SK-N-SH (cell line): ENCODE results near the gene DDX4. TPM values are rescaled to one million over a fixed set of nuclear protein-coding genes. Genes with fewer than 3 reads are reported as not detected.

Experiments
- CTCF ChIA-PET: fragments of 300-600, 350-600 bp; formaldehyde crosslinking; extraction: SDS; loops from one replicate; lab custom pipeline; 2021; lab: Yijun Ruan, JAX
- POLR2A ChIA-PET: fragments of 350-600 bp; sonication (Branson Sonifier 250); formaldehyde crosslinking; extraction: SDS; loops from one replicate; lab custom pipeline; 2020; ENCODE audit warnings: antibody characterized with exemption, inconsistent platforms; lab: Yijun Ruan, JAX
- DNase-seq: peaks from one replicate; pipeline ENCODE4 v3.0.0; 2012
- H2AFZ ChIP-seq: fragments of 200-600 bp; sonication (generic); 2 replicates; pipeline ENCODE4 v1.8.1; 2016; ENCODE audit warnings: antibody characterized with exemption, mild to moderate bottlenecking, low read depth
- H3F3A ChIP-seq: fragments of 200-600 bp; sonication (generic); replicated peaks from 2 replicates; pipeline ENCODE3; 2016; ENCODE audit warnings: antibody characterized with exemption, mild to moderate bottlenecking; ENCODE audit not compliant: insufficient read depth
- H3K27ac ChIP-seq, 2 experiments: fragments of 200-500 bp in 1 of 2; fragments of 200-600 bp in 1 of 2; sonication (Bioruptor generic) in 1 of 2; sonication (generic), shearing (Covaris generic) in 1 of 2; 2 replicates each; pipeline versions ENCODE4 v1.5.1 to v1.6.1; 2014 to 2016; ENCODE audit warnings: low read depth in 2 of 2, inconsistent platforms in 1 of 2, low read length in 1 of 2, mild to moderate bottlenecking in 1 of 2, mixed read lengths in 1 of 2
- H3K27me3 ChIP-seq: fragments of 200-600 bp; sonication (generic), shearing (Covaris generic); 2 replicates; pipeline ENCODE4 v1.6.1; 2016; ENCODE audit warnings: mixed run types; ENCODE audit not compliant: insufficient read depth
- H3K36me3 ChIP-seq, 2 experiments: fragments of 200-500 bp in 1 of 2; fragments of 200-600 bp in 1 of 2; sonication (Bioruptor generic) in 1 of 2; sonication (generic) in 1 of 2; replicated peaks in 1 of 2; 2 replicates each; pipeline versions ENCODE3 to v1.5.1; 2014 to 2016; ENCODE audit warnings: low read length in 1 of 2, mild to moderate bottlenecking in 1 of 2; ENCODE audit not compliant: insufficient read depth in 2 of 2, control insufficient read depth in 1 of 2
- H3K4me1 ChIP-seq, 2 experiments: fragments of 200-500 bp in 1 of 2; fragments of 200-600 bp in 1 of 2; sonication (Bioruptor generic) in 1 of 2; sonication (generic), shearing (Covaris generic) in 1 of 2; 2 replicates each; pipeline versions ENCODE4 v1.5.1 to v1.6.1; 2014 to 2016; ENCODE audit warnings: low read depth in 1 of 2, low read length in 1 of 2, mixed run types in 1 of 2; ENCODE audit not compliant: insufficient read depth in 2 of 2, control insufficient read depth in 1 of 2
- H3K4me2 ChIP-seq: fragments of 200-600 bp; sonication (generic), shearing (Covaris generic); 2 replicates; pipeline ENCODE4 v1.6.1; 2017; ENCODE audit warnings: mixed run types
- H3K4me3 ChIP-seq, 2 experiments: fragments of 200-500 bp in 1 of 2; fragments of 200-600 bp in 1 of 2; sonication (Bioruptor generic) in 1 of 2; sonication (generic), shearing (Covaris generic) in 1 of 2; 2 replicates each; pipeline versions ENCODE4 v1.5.1 to v1.8.1; 2014 to 2016; ENCODE audit warnings: low read depth in 2 of 2, inconsistent platforms in 1 of 2, low read length in 1 of 2, mild to moderate bottlenecking in 1 of 2, mixed read lengths in 1 of 2, moderate library complexity in 1 of 2
- H3K79me2 ChIP-seq: fragments of 200-600 bp; sonication (generic); 2 replicates; pipeline ENCODE4 v1.8.1; 2017; ENCODE audit warnings: mild to moderate bottlenecking; ENCODE audit not compliant: insufficient read depth
- H3K9ac ChIP-seq: fragments of 200-600 bp; sonication (generic); 2 replicates; pipeline ENCODE4 v1.6.1; 2017; ENCODE audit warnings: mixed run types
- H3K9me2 ChIP-seq: fragments of 200-600 bp; sonication (generic); 2 replicates; pipeline ENCODE4 v1.6.1; 2017; ENCODE audit warnings: mixed run types
- H3K9me3 ChIP-seq: fragments of 200-600 bp; sonication (generic); 2 replicates; pipeline ENCODE4 v1.6.1; 2017; ENCODE audit warnings: mixed run types, mild to moderate bottlenecking, moderate library complexity
- H4K20me1 ChIP-seq: fragments of 200-600 bp; sonication (generic); 2 replicates; pipeline ENCODE4 v1.6.1; 2017; ENCODE audit warnings: mild to moderate bottlenecking, mixed run types; ENCODE audit not compliant: insufficient read depth
- ELF1 ChIP-seq: IDR thresholded peaks from 2 replicates; pipeline ENCODE4 v1.4.0; 2012
- EZH2phosphoT487 ChIP-seq: fragments of 200-600 bp; sonication (generic); IDR thresholded peaks from 2 replicates; pipeline ENCODE4 v1.6.1; 2017; ENCODE audit warnings: low read depth, mixed run types, mild to moderate bottlenecking, antibody characterized with exemption, moderate library complexity, borderline replicate concordance
- FOXJ3 ChIP-seq: sonication (generic); formaldehyde crosslinking; IDR thresholded peaks from 2 replicates; pipeline ENCODE4 v1.5.1; 2020; ENCODE audit warnings: mild to moderate bottlenecking, missing genetic modification reagents
- FOXM1 ChIP-seq: IDR thresholded peaks from 2 replicates; pipeline ENCODE4 v1.4.0; 2012; ENCODE audit warnings: low read depth, mild to moderate bottlenecking
- GATA2 ChIP-seq: sonication (generic); formaldehyde crosslinking; IDR thresholded peaks from 2 replicates; pipeline ENCODE4 v1.5.0; 2020; ENCODE audit warnings: mild to moderate bottlenecking, missing genetic modification reagents
- JUND ChIP-seq: IDR thresholded peaks from 2 replicates; pipeline ENCODE4 v1.4.0; 2012
- RCOR1 ChIP-seq: fragments of 150-350 bp; IDR thresholded peaks from 2 replicates; pipeline ENCODE4 v1.6.1; 2017; ENCODE audit warnings: antibody characterized with exemption, low read length
- TCF12 ChIP-seq: IDR thresholded peaks from 2 replicates; pipeline ENCODE4 v1.4.0; 2012
- TEAD4 ChIP-seq: IDR thresholded peaks from 2 replicates; pipeline ENCODE4 v1.4.0; 2012; ENCODE audit warnings: mild to moderate bottlenecking, borderline replicate concordance; ENCODE audit not compliant: insufficient read depth
- WGBS: methylation state at CpG from one replicate; pipeline ENCODE4 v1.1.6; 2017; ENCODE audit warnings: low lambda C conversion rate; 5-methylcytosine and 5-hydroxymethylcytosine counted together
- polyA plus RNA-seq, 3 experiments: library from polyadenylated mRNA; depleted of rRNA; stranded (reverse); fragments of >200 nt; gene quantifications; 2 replicates each; pipeline ENCODE4 v1.2.3, GENCODE V29; 2012
- TF ChIP-seq, protein P1 (sequence below): fragments of 150-350 bp; IDR thresholded peaks from 2 replicates; pipeline ENCODE4 v1.6.1; 2016; ENCODE audit warnings: mild to moderate bottlenecking, low read depth, low read length
- TF ChIP-seq, protein P2 (sequence below): IDR thresholded peaks from 2 replicates; pipeline ENCODE4 v1.4.0; 2012; ENCODE audit warnings: low read depth, borderline replicate concordance
- TF ChIP-seq, protein P3 (sequence below): fragments of 200-600 bp; sonication (generic); IDR thresholded peaks from 2 replicates; pipeline ENCODE4 v1.6.1; 2017; ENCODE audit warnings: antibody characterized with exemption, mild to moderate bottlenecking, moderate library complexity
- TF ChIP-seq, protein P4 (sequence below): IDR thresholded peaks from 2 replicates; pipeline ENCODE4 v1.6.1; 2012; ENCODE audit warnings: mild to moderate bottlenecking, low read depth, low read length, moderate library complexity

DDX4 gene
- polyA plus RNA-seq, 1 of the 3 experiments (the other 2 are of a cell fraction), result not detected

DNA sequence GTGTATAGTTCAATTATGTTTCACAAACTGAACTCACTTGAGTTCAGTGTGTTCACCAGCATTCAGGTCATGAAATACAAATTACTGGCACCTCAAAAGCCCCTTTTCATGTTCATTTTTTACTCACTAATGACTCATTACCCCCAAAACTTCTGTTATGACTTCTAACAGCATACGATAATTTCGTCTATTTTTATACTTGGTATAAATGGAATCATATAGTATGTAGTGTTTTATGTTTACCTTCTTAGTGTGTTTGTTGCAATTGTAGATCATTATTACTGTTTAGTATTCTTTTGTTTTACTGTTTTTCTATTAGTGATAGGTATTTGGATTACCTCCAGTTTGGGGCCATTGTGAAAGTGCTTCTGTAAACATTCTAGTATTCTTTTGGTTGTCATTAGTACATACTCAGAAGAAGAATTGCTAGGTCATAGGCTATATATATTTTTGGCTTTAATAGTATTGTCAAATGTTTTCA is 33.4 kb downstream of the DDX4 start:
- no peaks in the 10 kb centered on the region for H3K36me3 ChIP-seq
- no peak overlapping the region for H3K4me2 ChIP-seq
- H3K9me2 ChIP-seq, result no peaks in the 10 kb centered on the region
- POLR2A ChIA-PET, result no interaction called here
- no peak overlapping the region for H3K27ac ChIP-seq
- no peak overlapping the region for H2AFZ ChIP-seq
- CTCF ChIA-PET, result interaction anchor here (0.6 kb wide), 1 partner anchor 599 kb away, joined by 3 read pairs; no protein-coding TSS in a partner anchor
- no peaks in the 10 kb centered on the region for H3K27me3 ChIP-seq
- H3K9me3 ChIP-seq, result no peaks in the 10 kb centered on the region
- no peaks in the 10 kb centered on the region for H4K20me1 ChIP-seq
- H3K4me3 ChIP-seq, result no peak overlapping the region
- no peaks in the 10 kb centered on the region for H3K4me1 ChIP-seq
- no peak for TF ChIP-seq EZH2phosphoT487
- TF ChIP-seq, protein P1, sequence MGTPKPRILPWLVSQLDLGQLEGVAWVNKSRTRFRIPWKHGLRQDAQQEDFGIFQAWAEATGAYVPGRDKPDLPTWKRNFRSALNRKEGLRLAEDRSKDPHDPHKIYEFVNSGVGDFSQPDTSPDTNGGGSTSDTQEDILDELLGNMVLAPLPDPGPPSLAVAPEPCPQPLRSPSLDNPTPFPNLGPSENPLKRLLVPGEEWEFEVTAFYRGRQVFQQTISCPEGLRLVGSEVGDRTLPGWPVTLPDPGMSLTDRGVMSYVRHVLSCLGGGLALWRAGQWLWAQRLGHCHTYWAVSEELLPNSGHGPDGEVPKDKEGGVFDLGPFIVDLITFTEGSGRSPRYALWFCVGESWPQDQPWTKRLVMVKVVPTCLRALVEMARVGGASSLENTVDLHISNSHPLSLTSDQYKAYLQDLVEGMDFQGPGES, result no peak
- TF ChIP-seq JUND, result no peak
- TF ChIP-seq, protein P2, sequence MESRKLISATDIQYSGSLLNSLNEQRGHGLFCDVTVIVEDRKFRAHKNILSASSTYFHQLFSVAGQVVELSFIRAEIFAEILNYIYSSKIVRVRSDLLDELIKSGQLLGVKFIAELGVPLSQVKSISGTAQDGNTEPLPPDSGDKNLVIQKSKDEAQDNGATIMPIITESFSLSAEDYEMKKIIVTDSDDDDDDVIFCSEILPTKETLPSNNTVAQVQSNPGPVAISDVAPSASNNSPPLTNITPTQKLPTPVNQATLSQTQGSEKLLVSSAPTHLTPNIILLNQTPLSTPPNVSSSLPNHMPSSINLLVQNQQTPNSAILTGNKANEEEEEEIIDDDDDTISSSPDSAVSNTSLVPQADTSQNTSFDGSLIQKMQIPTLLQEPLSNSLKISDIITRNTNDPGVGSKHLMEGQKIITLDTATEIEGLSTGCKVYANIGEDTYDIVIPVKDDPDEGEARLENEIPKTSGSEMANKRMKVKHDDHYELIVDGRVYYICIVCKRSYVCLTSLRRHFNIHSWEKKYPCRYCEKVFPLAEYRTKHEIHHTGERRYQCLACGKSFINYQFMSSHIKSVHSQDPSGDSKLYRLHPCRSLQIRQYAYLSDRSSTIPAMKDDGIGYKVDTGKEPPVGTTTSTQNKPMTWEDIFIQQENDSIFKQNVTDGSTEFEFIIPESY, result no peak
- TF ChIP-seq RCOR1, result no peak
- no peak for TF ChIP-seq GATA2
- TF ChIP-seq, protein P3, sequence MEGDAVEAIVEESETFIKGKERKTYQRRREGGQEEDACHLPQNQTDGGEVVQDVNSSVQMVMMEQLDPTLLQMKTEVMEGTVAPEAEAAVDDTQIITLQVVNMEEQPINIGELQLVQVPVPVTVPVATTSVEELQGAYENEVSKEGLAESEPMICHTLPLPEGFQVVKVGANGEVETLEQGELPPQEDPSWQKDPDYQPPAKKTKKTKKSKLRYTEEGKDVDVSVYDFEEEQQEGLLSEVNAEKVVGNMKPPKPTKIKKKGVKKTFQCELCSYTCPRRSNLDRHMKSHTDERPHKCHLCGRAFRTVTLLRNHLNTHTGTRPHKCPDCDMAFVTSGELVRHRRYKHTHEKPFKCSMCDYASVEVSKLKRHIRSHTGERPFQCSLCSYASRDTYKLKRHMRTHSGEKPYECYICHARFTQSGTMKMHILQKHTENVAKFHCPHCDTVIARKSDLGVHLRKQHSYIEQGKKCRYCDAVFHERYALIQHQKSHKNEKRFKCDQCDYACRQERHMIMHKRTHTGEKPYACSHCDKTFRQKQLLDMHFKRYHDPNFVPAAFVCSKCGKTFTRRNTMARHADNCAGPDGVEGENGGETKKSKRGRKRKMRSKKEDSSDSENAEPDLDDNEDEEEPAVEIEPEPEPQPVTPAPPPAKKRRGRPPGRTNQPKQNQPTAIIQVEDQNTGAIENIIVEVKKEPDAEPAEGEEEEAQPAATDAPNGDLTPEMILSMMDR, result no peak
- TF ChIP-seq, protein P4, sequence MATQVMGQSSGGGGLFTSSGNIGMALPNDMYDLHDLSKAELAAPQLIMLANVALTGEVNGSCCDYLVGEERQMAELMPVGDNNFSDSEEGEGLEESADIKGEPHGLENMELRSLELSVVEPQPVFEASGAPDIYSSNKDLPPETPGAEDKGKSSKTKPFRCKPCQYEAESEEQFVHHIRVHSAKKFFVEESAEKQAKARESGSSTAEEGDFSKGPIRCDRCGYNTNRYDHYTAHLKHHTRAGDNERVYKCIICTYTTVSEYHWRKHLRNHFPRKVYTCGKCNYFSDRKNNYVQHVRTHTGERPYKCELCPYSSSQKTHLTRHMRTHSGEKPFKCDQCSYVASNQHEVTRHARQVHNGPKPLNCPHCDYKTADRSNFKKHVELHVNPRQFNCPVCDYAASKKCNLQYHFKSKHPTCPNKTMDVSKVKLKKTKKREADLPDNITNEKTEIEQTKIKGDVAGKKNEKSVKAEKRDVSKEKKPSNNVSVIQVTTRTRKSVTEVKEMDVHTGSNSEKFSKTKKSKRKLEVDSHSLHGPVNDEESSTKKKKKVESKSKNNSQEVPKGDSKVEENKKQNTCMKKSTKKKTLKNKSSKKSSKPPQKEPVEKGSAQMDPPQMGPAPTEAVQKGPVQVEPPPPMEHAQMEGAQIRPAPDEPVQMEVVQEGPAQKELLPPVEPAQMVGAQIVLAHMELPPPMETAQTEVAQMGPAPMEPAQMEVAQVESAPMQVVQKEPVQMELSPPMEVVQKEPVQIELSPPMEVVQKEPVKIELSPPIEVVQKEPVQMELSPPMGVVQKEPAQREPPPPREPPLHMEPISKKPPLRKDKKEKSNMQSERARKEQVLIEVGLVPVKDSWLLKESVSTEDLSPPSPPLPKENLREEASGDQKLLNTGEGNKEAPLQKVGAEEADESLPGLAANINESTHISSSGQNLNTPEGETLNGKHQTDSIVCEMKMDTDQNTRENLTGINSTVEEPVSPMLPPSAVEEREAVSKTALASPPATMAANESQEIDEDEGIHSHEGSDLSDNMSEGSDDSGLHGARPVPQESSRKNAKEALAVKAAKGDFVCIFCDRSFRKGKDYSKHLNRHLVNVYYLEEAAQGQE, result no peak
- no peak for TF ChIP-seq FOXM1
- TF ChIP-seq TEAD4, result no peak
- no peak for TF ChIP-seq ELF1
- no peak for TF ChIP-seq FOXJ3 (CRISPR knock-in tag)
- TF ChIP-seq TCF12, result no peak
- no peak for DNase-seq
- H3F3A ChIP-seq, result no peaks in the 10 kb centered on the region
- H3K79me2 ChIP-seq, result no peaks in the 10 kb centered on the region
- WGBS, result 93% methylated on average over 2 of the region's 2 CpGs
- H3K9ac ChIP-seq, result no peak overlapping the region
